Hypothalamus (tissue), 51 donors: ENCODE results near the gene TGFB2.

Experiments used
- DNase-seq, 51 donors: peaks; one replicate each; lab custom pipeline; 2025; lab: John Stamatoyannopoulos, UW

The TGFB2 gene

DNA sequence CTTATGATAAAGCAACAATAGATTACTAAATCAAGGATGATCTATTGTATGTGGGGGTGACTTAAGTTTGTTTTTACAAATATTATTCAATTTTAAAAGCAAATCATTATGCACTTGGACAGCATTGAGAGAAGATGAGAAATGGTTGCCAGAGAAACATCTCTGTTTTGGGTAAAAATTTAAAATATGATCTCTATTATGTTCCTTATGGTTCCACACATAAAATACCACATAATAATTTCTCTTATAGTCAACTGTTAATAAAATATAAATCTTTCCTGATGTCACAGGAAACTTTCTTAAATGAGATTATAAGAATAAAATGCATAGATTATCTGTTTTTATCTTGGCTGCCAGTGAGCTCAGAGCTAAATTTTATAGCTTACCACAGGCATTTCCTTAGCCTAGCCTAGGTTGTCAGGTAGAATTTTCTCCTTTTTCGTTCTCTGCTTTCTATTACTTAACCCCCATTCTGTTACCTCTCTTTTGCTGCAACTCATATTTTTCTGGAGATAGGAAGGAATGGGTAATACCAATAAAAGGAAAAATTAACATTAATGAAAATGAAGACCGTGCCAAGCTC lies 109.7 kb downstream of the TGFB2 start:
- no peak for DNase-seq

DNA sequence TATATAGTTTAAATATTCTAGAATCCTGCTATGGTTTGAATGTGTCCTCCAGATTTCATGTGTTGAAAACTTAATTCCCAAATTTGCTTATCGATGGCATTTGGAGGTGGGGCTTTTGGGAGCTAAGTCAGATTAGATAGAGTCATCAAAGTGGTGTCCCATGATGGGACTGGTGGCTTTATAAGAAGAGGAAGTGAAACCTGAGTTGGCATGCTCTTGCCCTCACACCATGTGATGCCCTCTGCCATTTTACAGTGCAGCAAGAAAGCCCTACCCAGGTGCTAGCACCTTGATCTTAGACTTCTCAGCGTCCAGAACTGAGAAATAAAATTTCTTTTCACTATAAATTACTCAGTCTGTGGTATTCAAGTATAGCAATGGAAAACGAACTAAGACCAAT lies 111.3 kb downstream of the TGFB2 start:
- no peak for DNase-seq

DNA sequence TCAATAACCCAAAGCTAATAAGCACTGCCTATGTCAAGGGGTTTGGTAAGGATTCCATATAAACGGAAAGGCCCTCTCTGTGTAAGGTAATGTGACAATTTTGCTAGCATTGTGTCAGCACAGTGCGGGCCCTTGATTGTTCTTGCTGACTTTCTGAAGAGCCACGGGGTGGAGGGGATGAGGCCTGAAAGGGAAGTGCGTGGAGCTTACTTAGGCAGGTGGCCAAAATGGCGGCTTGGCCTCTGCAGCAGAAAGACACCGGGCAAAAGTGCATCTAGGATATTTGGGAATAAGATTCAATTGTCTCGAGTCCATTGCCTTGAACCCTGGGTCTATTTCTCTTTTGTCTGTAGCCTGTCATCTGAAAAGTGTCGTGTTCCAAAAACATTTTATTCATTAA lies 114.3 kb downstream of the TGFB2 start:
- DNase-seq: no peak

DNA sequence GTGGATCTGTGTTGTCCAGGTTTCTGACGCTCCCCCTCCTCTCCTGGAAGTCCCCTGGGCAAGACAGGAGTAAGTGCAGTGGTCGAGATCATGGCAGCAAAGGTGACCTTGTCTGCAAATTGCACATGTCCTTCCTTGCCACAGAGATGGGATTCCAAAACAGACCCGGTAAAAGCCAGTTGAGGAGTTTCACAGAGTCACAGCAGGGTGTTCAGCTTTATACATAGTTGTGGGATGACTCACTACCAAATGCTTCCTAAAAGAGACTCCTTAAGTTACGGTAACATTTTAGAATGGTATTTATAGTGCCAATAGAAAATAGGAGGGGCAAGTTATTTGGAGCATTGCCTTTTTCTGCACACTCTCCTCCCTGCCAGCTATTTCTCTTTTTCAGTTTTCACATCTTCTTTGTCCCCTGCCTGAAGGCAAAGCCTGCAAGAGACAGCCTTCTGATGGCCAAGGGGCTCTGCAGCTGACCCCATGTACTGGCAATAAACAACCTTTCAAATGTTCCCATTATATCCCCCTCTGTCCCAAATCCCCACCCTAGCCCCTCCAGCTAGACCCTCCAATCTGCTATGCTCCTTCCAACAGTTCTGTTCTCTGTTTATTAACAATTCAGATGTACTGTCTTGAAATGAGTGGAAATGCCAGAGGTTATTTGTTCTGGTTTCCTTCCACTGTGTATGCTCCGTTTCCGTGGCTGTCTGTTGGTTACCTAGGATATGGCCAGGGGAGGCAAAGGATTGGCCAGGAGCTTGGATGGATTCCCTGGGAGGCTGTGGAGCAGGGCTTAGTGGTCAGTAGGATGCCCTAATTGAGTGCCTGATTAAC lies 115.0 kb downstream of the TGFB2 start:
- DNase-seq: peak in 23 of 51 donors; percentile 4 to 69 (median 34)

DNA sequence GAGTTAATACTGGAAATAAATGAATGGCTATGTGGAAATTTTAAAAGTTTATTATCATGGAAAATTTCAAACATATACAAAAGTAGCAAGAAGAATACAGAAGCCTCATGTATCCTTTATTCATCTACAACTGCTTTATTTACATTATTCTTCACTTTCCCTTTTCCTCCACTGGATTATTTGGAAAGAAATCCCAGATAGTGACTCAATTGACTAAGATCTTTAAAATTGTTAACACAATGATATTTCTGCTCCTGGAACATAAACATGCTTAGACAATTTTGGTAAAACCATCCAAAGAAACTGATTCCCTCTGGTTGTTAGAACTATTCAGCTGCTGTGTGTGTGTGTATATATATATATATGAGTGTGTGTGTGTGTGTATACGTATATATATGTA lies 116.2 kb downstream of the TGFB2 start:
- no peak for DNase-seq

DNA sequence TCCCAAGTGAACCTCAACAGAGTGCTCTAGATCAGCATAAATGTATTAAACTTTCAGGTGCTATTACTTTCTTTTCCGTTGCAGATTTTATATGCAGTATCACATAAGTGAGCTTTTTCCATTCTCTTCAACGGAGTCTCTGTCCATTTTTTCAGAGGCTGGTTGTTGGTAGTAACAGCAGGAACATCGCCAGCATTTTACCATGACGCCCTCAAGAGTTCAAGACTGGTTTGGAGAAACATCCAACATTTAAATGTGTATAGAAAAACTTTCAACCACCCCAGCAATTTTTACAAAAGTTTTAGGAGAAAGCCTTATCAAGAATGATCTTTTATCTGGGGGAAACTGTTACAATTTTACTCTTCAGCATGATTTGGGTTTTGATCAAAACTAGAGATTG lies 117.0 kb downstream of the TGFB2 start:
- peak in 1 of 51 donors; percentile 2 for DNase-seq

DNA sequence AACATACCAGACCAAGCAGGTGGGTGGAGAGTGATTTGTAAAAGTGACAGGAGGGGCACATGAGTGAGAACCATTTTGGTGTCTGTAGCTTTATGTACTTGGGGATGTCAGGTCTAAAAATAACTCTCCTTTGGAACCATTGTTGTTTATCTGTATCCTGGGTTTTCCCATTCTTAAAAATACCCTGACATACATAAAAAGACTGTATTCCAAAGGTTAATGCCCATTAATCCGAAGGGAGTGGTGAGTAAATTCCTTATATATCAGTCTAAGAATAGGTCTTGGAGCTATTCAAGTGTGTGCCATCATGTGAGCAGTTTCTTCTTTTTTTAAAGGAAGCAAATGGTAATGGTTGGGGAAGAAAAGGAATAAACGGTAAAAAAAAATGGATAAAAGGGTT lies 117.5 kb downstream of the TGFB2 start:
- no peak for DNase-seq

DNA sequence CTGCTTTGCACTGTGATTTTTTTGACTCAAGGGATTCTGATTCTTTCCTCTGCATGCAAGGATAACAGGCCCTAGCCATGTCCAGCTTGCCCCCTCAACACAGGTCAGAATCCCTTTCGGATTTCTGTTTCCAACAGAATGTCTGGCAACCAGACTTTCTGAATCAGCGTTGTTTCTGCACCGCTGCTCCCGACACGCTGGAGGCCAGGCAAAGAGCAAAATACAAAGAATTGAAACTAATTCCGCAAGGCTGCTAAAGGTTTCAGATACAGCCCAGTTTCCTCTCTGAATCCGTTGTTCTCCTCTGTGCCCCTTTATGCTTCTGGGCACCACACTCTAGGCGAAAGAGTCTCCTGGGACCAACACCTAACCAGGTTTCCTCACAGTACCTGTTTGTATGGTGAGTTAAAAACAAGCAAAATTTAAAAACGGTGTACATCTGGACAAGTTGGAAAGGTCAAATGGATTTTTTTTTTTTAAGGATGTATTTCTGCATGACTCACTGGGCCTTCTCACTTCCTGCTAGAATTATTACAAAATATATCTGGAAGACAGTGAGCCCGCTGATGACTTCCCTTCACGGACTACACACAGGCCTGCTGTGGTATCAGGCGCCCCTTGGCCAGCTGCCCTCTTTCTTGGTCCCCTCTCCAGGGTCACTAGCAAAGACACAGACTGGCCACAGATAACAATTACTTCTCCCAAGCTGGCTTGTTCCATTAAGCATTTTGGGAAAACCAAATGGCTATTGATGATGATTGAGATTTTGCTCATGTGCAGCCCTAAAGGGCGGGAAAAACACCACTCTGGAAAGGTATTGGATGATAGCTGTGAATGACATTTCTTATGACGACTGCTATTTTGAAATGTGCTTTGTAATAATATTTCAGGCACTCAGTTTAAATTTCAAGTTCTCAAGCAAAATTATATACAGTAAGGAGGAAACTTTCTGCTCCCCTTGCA lies 118.3 kb downstream of the TGFB2 start:
- DNase-seq: peak in 18 of 51 donors; percentile 2 to 30 (median 12)

DNA sequence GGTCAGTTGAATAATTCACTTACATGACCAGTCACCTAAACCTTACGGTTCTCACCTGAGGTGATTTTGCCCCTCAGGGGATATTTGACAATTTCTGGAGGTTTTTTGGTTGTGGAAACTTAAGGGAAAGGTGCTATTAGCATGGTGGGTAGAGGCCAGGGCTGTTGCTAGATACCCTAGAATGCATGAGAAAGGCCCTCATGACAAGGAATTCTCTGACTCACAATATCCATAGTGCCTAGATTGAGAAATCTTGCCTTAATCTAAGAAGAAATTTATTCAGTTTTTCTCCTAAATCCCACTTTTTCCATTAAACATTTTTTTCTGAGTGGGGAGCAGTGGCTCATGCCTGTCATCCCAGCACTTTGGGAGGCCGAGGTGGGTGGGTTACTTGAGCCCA lies 119.7 kb downstream of the TGFB2 start:
- DNase-seq: no peak

DNA sequence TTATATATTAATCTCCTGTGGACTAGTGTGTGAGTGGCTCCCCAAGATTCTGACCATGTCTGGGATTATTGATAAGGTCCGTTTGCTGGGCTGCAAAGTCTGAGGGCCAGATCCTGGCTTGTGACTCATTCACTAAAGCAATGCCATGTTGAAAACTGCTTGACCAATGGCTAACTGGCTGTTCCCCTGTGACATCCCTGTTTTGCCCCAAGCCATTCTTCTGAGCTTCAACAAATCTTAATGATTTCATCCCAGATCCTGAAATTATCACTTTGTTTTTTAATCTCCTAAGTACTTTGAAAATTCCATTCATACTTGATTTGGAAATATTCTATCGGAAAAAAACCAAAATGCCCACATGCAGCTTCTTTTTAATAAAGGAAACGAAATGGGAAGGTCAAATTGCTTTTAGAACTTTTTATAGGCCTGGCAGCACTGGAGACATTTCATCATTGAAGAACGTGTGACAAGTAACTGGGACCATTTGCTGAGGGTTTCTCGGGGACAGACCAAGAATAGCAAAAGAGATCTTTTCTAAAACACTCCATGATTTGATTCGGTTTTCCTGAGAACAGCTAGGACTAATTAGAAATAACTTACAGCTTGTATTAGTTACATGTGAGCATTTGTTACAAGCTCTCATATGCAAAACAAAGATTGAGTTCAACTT lies 121.3 kb downstream of the TGFB2 start:
- DNase-seq: peak in 1 of 51 donors; percentile 47

DNA sequence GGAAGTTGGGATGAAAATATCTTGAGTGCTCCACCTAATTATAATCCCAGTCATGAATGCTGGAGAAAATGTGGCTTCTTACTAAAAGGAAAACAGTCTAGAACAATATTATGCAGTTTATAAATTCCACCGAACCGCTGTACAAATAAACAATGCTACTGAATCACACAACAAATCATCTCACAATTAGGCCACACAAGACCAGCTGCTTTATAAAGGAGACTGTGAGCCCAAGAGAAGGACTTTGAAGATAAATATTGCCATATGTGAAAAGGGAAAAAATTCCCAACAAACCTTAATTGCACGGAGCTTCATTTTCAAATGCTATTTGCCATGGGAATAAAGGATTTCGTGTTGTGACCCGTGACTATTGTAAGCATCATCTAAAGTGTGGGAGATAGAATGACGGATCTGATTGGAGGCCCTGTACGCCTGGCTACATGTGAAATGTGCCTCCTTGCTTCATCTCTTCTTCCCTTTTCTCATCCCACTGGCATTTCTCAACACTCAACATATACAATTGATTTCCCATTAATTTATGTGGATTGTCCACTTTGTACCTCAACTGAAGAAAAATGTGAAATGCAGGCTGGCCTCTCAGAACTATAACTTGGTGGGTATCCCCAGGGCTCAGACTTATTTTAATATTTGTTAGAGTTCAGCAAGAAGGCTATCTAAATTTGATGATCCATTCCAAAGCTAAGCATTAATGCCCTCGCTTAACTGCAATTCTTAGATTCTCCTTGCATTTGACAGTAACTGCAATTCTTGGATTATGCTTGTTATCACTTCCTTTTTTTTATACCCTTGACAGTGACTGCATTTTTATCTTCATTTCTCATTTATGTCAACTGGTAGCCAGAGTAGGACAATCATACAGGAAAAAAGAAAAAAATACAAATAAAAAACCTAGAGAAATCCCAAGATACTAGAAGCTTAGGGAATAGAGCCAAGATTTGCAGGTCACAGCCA lies 122.3 kb downstream of the TGFB2 start:
- DNase-seq: no peak

DNA sequence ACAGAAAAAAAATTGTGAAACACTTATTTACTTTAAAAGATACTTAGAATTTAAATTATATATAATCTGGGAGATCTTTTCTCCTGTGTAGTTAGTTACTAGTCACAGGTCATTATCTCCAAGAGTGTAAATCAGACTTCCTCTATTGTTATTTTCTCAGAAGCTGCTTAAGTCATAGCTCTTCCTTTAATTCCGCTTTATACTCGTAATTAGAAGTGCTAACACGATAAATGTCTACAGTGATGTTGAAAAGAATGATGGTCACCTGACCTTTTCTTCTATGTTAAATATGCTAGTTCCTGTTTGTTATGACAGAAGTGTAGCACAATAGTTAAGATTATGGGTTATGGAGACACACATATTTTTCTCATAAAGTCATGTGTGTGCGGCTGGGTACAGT lies 123.6 kb downstream of the TGFB2 start:
- no peak for DNase-seq

DNA sequence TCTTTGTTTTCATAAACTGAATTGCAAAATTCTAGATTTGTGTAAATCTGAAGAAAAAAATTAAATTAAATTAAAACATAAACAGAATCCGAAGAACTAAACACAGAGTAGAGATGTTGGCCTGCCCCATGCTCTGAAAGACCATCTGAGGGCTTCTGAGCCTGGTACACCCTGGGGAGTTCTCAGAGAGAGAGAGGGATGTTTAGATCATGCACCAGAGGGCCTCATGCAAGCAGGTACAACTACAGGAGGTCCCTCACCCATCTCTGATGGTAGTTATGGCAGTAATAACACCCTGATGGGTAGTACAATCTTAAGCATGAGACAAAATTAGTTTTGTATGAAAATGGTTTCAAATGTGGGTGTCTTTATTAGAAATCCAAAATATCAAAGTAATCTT lies 127.7 kb downstream of the TGFB2 start:
- no peak for DNase-seq

DNA sequence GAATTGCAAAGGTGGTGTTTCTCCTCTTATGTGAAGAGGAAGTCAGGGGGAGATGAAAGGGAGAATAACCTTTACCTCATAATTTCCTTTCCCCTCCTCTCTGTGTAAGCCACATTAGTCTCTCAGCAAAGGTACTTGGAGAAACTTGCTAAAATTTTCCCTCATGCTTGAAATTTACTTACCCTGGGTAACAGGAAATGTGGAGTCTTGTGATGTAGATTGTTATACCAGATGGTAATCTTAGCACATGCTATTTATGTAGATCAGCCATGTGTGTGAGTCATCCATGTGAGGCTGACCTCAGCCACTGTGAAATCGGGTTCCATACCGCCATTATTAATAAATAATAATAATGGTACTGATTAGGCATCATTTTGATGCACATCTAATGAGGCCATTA lies 128.4 kb downstream of the TGFB2 start:
- no peak for DNase-seq

DNA sequence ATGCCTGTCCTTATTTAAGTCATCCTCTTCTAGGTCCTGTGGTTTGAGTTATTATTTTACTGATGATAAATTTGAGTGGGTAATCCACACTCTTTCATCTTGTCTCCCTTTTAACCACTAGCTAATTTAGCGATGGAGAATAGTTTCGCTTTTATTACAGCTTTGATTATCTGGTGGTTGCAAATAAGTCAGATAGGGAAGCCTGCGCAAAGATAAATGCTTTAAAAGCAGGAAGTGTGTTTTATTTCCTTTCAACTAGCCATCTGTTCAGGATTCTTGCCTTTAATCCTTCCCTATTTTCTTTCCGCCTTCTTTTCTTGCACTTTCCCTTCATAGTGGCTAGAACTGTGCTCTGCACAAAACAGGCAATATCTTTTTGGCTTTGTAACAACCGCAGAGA lies 129.0 kb downstream of the TGFB2 start:
- no peak for DNase-seq

DNA sequence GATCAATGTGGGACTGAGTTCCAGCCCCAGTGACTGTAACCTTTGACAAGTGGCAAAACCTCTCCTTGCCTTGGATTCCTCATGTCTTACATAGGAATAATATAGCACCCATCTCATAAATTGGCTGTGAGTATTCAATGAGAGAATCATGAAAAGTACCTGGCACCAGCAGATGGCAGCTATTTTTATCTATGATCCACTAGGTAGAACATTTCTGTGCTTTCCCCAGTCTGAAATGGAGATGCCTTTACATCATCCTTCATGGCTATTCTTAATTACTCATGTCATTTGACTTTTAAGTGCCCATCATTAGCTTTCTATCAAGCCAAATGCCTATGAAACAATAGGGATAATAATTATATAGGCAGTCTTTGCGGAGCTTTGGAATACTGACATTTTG lies 130.1 kb downstream of the TGFB2 start:
- DNase-seq: no peak

DNA sequence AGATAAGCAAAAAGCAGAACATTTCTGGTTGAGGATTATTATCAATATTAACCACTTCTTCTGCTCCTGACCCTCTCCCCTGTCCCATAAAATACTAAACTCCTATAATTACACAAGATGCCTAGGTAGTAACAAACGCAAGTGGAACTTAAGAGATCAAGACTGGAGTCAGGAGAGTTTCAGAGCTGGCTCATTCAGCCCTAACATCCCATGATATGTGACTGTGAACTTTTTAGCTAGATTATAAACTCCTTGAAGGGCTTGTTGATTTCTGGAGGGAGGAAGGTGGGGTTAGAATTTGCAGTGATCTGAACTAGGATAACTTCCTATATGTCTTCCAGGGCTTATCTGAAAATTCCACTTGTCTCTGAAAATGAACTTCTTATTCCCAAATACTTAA lies 130.6 kb downstream of the TGFB2 start:
- no peak for DNase-seq

DNA sequence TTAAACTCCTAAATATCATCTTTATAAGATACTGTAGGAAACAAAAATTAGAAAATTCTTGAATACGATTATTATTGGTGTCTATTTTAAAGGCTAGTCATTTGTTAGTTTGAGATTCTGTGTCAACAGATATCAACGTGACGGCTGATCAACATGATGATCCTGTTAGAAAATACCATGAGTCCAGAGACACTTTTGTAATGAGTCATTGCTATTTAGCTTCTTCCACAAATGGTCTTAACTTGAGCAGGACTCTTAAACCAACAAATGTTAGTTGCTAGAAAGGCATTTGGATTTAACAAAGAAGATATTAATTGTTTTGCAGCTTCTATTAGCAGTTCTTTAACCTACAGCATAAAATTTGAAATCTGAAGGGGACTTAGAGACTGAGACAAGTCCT lies 131.2 kb downstream of the TGFB2 start:
- no peak for DNase-seq

DNA sequence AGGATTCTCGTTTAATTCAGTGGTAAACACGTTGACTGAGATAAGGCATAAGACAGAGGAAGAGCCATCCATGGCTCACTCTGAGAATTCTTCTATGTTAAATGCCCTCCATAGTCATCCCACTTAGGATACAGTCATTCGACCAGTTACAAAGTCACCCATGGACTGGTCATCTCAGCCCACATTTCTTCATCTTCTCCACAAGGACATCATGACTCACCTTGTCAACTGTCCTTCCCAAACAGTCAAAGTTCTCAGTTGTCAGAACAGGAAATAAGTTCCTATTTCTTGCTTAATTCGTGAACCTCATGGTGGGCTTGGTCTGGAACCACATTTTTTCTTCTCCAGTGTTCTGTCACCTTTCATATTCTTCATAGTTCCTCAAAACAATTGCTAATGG lies 133.2 kb downstream of the TGFB2 start:
- no peak for DNase-seq
